Esophagus muscularis mucosa (tissue), 4 donors: ENCODE data around the gene SERPINB5. TPM values are rescaled to one million over a fixed set of nuclear protein-coding genes. Genes with fewer than 3 reads are reported as not detected.

Source experiments
- DNase-seq: peaks from one replicate; pipeline ENCODE4 v3.0.0-alpha.2; 2017; ENCODE audit errors: extremely low spot score
- H3K27ac ChIP-seq, 4 donors: fragments of 200-600 bp; sonication (generic); replicated peaks in 1 of 4; 1 replicate in 3 of 4; 2 replicates in 1 of 4; pipeline ENCODE4 v1.5.1; 2016 to 2019; ENCODE audit warnings: mild to moderate bottlenecking in 1 of 4
- H3K27me3 ChIP-seq, 4 donors: fragments of 200-600 bp; sonication (generic); one replicate each; pipeline versions ENCODE4 v1.5.1 to v1.6.0; 2016 to 2019
- H3K36me3 ChIP-seq, 4 donors: fragments of 200-600 bp; sonication (generic); one replicate each; pipeline ENCODE4 v1.5.1; 2016 to 2019
- H3K4me1 ChIP-seq, 4 donors: fragments of 200-600 bp; sonication (generic); one replicate each; pipeline ENCODE4 v1.5.1; 2016 to 2019
- H3K4me3 ChIP-seq, 4 donors: fragments of 200-600 bp; sonication (generic); 1 replicate in 2 of 4; 2 replicates in 2 of 4; pipeline ENCODE4 v1.5.1; 2016 to 2019; ENCODE audit warnings: mild to moderate bottlenecking in 4 of 4, moderate library complexity in 1 of 4
- H3K9me3 ChIP-seq, 4 donors: fragments of 200-600 bp; sonication (generic); 1 replicate in 3 of 4; 2 replicates in 1 of 4; pipeline ENCODE4 v1.5.1; 2016 to 2019
- EP300 ChIP-seq: sonication (generic); formaldehyde crosslinking; IDR thresholded peaks from one replicate; pipeline ENCODE4 v1.6.1; 2017; ENCODE audit warnings: antibody characterized with exemption
- POLR2AphosphoS5 ChIP-seq, 2 donors: sonication (generic); formaldehyde crosslinking; IDR thresholded peaks; one replicate each; pipeline ENCODE4 v1.6.1; 2017; ENCODE audit warnings: antibody characterized with exemption in 2 of 2
- WGBS: methylation state at CpG from one replicate; pipeline ENCODE4 v1.1.5; 2018; 5-methylcytosine and 5-hydroxymethylcytosine counted together
- intact Hi-C: fragments of 100-400 bp; cut with DNase I; formaldehyde crosslinking; loops from one replicate; pipeline ENCODE4 v1.15.1; 2023
- total RNA-seq, 4 donors: library from RNA; depleted of rRNA; stranded (reverse); fragments of >200 nt; gene quantifications; one replicate each; pipeline versions ENCODE4 v1.1.0 to v1.2.1, GENCODE V29; 2016

SERPINB5 gene
- total RNA-seq, 4 donors from 2014 or later = not detected

GRCh38 chr18:63553081-63553480, 76.3 kb downstream of the SERPINB5 start:
- H3K4me3 ChIP-seq = no peak overlapping the region
- 0% methylated on average over 1 of the region's 1 CpG for WGBS
- peaks cover 0 to 12% (median 10%) of the 10 kb centered on the region in 4 donors for H3K4me1 ChIP-seq
- DNase-seq = no peak
- TF ChIP-seq EP300 (no peak), POLR2AphosphoS5 (IDR thresholded peaks at IDR 0.05) (peak in 1 of 2 donors; percentile 33)
- intact Hi-C loops = no loop called here
- H3K9me3 ChIP-seq = no peaks in the 10 kb centered on the region
- no peaks in the 10 kb centered on the region for H3K27me3 ChIP-seq
- no peak overlapping the region for H3K27ac ChIP-seq
- no peaks in the 10 kb centered on the region for H3K36me3 ChIP-seq

Other genes with a start within 250 kb of the SERPINB5 start
- gene BCL2, start 157.2 kb upstream of the SERPINB5 start, total RNA-seq = 10 to 100 TPM; 25.2 to 39.0 (median 36.1) TPM
- 10 to 100 TPM; 41.8 to 58.8 (median 49.8) TPM for gene KDSR, start 109.8 kb upstream of the SERPINB5 start, total RNA-seq
- 10 to 100 TPM; 25.7 to 32.1 (median 29.4) TPM for gene VPS4B, start 54.5 kb upstream of the SERPINB5 start, total RNA-seq
- gene SERPINB12, start 65.4 kb downstream of the SERPINB5 start, total RNA-seq = not detected
- not detected for gene SERPINB13, start 110.4 kb downstream of the SERPINB5 start, total RNA-seq
- not detected for gene SERPINB4, start 167.3 kb downstream of the SERPINB5 start, total RNA-seq
- gene SERPINB3, start 184.9 kb downstream of the SERPINB5 start, total RNA-seq = not detected
- not detected for gene SERPINB11, start 226.0 kb downstream of the SERPINB5 start, total RNA-seq